Smooth muscle cell (in vitro differentiated cells): ENCODE results near the gene ZXDC. TPM values are rescaled to one million over a fixed set of nuclear protein-coding genes. Genes with fewer than 3 reads are reported as not detected.

Source experiments
- DNase-seq: peaks from one replicate; lab custom pipeline; 2025; ENCODE audit not compliant: unreplicated experiment; lab: John Stamatoyannopoulos, UW
- H2AFZ ChIP-seq: fragments of 200-600 bp; sonication (generic); 2 replicates; pipeline ENCODE4 v1.6.0; 2016; ENCODE audit warnings: antibody characterized with exemption, low read depth, mild to moderate bottlenecking
- H3F3A ChIP-seq: fragments of 200-600 bp; sonication (generic); 2 replicates; pipeline ENCODE4 v1.6.0; 2017; ENCODE audit warnings: antibody characterized with exemption, low read depth
- H3K27ac ChIP-seq: fragments of 200-600 bp; sonication (generic); 2 replicates; pipeline ENCODE4 v1.5.1; 2016; ENCODE audit warnings: low read depth, mild to moderate bottlenecking
- H3K27me3 ChIP-seq: fragments of 200-600 bp; sonication (generic); 2 replicates; pipeline ENCODE4 v1.6.1; 2016; ENCODE audit warnings: low read depth, mild to moderate bottlenecking
- H3K36me3 ChIP-seq: fragments of 200-600 bp; sonication (generic); 2 replicates; pipeline ENCODE4 v1.5.1; 2016; ENCODE audit warnings: low read depth
- H3K4me1 ChIP-seq: fragments of 200-600 bp; sonication (generic); 2 replicates; pipeline ENCODE4 v1.5.1; 2016; ENCODE audit warnings: low read depth
- H3K4me2 ChIP-seq: fragments of 200-600 bp; sonication (generic); 2 replicates; pipeline ENCODE4 v1.6.0; 2016; ENCODE audit warnings: mild to moderate bottlenecking
- H3K4me3 ChIP-seq: fragments of 200-600 bp; sonication (generic); 2 replicates; pipeline ENCODE4 v1.5.1; 2016; ENCODE audit warnings: mild to moderate bottlenecking
- H3K79me2 ChIP-seq: fragments of 200-600 bp; sonication (generic); 2 replicates; pipeline ENCODE4 v1.6.0; 2016; ENCODE audit warnings: low read depth, mild to moderate bottlenecking
- H3K9ac ChIP-seq: fragments of 200-600 bp; sonication (generic); 2 replicates; pipeline ENCODE4 v1.6.0; 2016; ENCODE audit warnings: low read depth
- H3K9me3 ChIP-seq: fragments of 200-600 bp; sonication (generic); replicated peaks from 2 replicates; pipeline ENCODE4 v1.5.1; 2016; ENCODE audit warnings: low read depth
- H4K20me1 ChIP-seq: fragments of 200-600 bp; sonication (generic); 2 replicates; pipeline ENCODE4 v1.6.0; 2016; ENCODE audit warnings: low read depth
- CTCF ChIP-seq: fragments of 200-600 bp; sonication (generic); IDR thresholded peaks from 2 replicates; pipeline ENCODE4 v1.5.1; 2017; ENCODE audit warnings: borderline replicate concordance, mild to moderate bottlenecking, antibody characterized with exemption; ENCODE audit not compliant: insufficient read depth, poor library complexity, severe bottlenecking
- WGBS: methylation state at CpG from one replicate; pipeline ENCODE4 v1.1.7; 2016; ENCODE audit warnings: low lambda C conversion rate; 5-methylcytosine and 5-hydroxymethylcytosine counted together
- polyA plus RNA-seq: library from polyadenylated mRNA; unstranded; fragments of >200 nt; fragmentation: Nextera tagmentation; extraction: Ambion mirVana; gene quantifications from 2 replicates; pipeline ENCODE4 v1.2.1, GENCODE V29; 2016
- total RNA-seq: library from RNA; depleted of rRNA; stranded (reverse); fragments of >200 nt; gene quantifications from 2 replicates; pipeline ENCODE4 v1.2.3, GENCODE V29; 2014

Gene ZXDC
- total and polyA plus RNA-seq, 2 experiments from 2014 or later, result 9.2 to 20.4 TPM

DNA sequence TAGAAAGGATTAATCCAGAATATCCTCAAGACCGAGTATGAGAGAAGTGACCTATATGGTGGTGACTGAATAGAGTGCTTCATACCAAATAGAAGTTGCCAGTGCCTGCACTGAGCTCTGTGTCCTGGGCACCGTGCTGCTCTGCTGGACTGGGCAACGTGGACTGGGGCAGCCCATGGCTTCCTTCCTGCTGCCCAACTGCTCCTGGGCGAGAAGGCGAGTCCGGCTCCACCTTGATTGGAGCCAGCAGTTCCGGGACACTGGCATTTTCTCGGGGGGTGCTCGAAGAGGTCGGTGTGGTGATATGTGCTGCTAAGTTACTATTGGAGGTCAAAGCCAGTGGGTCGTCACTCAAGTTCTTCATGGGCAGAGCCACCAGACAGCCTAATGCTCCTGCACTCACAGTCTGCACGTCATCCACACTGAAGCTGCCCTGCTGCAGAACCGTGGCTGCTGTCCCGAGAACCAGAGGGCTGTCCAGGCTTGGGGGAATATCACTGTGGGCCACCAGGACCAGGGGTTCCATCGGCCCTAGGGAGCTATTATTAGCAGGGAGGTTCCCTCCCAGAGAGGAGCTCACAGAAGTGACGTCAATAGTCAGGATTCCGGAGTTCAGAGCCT is 14.1 kb downstream of the ZXDC start:
- no peak for TF ChIP-seq CTCF
- peaks cover 59% of the 10 kb centered on the region for H4K20me1 ChIP-seq
- peaks cover 21% of the 10 kb centered on the region for H3K36me3 ChIP-seq
- no peaks in the 10 kb centered on the region for H3K9me3 ChIP-seq
- H3F3A ChIP-seq, result no peaks in the 10 kb centered on the region
- no peak overlapping the region for H3K9ac ChIP-seq
- H2AFZ ChIP-seq, result no peak overlapping the region
- no peak overlapping the region for H3K4me2 ChIP-seq
- no peak overlapping the region for H3K27ac ChIP-seq
- no peaks in the 10 kb centered on the region for H3K4me1 ChIP-seq
- H3K79me2 ChIP-seq, result peaks cover 9% of the 10 kb centered on the region
- H3K4me3 ChIP-seq, result no peak overlapping the region
- no peak for DNase-seq
- WGBS, result 97% methylated on average over 17 of the region's 17 CpGs
- H3K27me3 ChIP-seq, result no peaks in the 10 kb centered on the region

- Histone ChIP-seq H3K36me3 (peaks cover 18% of the 10 kb centered on the region), H4K20me1 (peaks cover 59% of the 10 kb centered on the region)
Observed at GRCh38 chr3:126460381-126460780, 15.3 kb downstream of the ZXDC start.

GRCh38 chr3:126459763-126460127 is 15.9 kb downstream of the ZXDC start:
- TF ChIP-seq CTCF, result no peak
- Histone ChIP-seq H3K4me3 (no peak overlapping the region), H3K9me3 (no peaks in the 10 kb centered on the region), H3F3A (no peaks in the 10 kb centered on the region), H2AFZ (no peak overlapping the region), H3K4me2 (no peak overlapping the region), H3K27ac (no peak overlapping the region), H3K27me3 (no peaks in the 10 kb centered on the region), H3K4me1 (no peaks in the 10 kb centered on the region), H3K79me2 (peaks cover 11% of the 10 kb centered on the region), H3K9ac (no peak overlapping the region), H4K20me1 (peaks cover 60% of the 10 kb centered on the region), H3K36me3 (peaks cover 18% of the 10 kb centered on the region)
- DNase-seq, result no peak
- WGBS, result 96% methylated on average over 9 of the region's 9 CpGs

More at GRCh38 chr3:126460381-126460780, 15.3 kb downstream of the ZXDC start:
- H3K4me1 ChIP-seq, result no peaks in the 10 kb centered on the region
- no peaks in the 10 kb centered on the region for H3K9me3 ChIP-seq
- H3K27ac ChIP-seq, result no peak overlapping the region
- DNase-seq, result no peak
- no peak for TF ChIP-seq CTCF
- H3K4me3 ChIP-seq, result no peak overlapping the region
- H3F3A ChIP-seq, result no peaks in the 10 kb centered on the region
- H3K9ac ChIP-seq, result no peak overlapping the region
- peaks cover 11% of the 10 kb centered on the region for H3K79me2 ChIP-seq
- H3K4me2 ChIP-seq, result no peak overlapping the region
- no peak overlapping the region for H2AFZ ChIP-seq
- no peaks in the 10 kb centered on the region for H3K27me3 ChIP-seq
- WGBS, result 94% methylated on average over 7 of the region's 7 CpGs
